ENCODE measurements around the gene GPX5.
"Not testable (repeated sequence)": the region's sequence is repeated elsewhere in the genome, so short reads cannot be mapped to it uniquely, and the experiment has no call there.

GPX5 gene

DNA sequence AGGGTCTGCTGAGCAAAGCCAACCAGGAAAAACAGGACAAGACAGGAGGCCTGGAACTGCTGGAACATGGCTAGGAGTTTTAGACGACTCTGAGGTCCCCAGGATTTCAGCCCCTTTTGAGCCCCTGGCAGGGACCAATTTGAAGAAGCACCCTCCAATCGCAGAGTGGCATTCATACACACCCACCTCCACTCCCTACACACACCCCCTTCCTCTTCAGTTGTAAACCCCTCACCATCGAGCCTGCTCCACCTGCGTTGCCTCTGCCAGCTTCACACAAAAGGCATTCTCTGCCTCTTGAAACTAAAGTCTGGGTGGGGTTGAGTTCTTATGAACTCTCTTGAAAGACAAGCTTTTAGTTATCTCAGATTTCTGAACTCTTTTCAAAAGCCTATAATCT lies 10.0 kb upstream of the GPX5 start, which contains the start of gene GPX6:
Gene GPX6 (minus strand): TSS at position 118 of the 400 bp plus-strand sequence. CDS start 50 bp downstream, at position 68.
- DNase-seq, result no peak

DNA sequence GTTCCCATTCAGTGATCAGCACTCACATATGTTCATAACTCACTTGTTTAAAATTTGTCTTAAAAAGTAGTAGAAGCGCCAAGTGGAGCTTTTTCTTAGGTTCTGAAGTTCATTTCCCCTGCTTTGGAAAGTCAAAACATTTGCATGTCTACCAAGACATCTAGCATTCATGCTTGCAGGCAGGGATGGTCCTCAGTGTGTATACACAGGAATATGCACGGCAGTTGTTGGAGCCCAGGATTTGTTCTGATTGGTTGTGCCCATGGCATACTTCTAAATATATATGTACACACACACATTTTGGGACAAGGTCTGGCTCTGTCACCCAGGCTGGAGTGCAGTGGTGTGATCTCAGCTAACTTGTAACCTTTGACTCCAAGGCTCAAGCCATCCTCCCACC lies 7.7 kb upstream of the GPX5 start:
- no peak for DNase-seq

DNA sequence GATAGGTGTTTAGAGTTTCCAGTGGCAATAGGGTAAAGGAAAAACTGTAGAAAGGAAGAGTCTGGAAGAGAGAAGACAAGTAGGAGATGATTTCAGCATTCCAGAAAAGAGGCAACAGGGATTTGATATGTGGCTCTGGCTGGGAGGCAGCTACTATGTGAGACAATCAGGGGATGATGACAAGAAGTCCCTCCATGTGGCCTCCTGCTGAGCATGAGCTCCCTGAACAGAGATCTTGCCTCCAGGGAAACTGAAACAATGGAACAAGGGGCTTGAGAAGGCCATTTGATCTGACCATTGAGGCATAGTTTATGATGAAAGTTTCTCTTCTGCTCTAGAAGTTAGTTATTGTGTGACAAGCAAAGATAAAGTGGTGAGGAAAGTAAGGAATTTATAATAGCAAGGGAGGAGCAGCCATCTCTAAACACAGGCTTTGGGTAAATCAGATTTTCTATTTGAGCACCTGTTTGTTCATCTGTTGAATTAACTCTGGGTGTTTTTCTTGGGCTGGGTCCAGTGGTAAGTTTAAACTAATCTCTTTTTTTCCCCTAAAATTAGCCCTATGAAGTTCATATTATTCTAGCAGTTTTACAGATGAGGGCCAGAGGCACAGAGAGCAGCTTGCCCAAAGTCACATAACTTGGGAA lies 3.0 kb upstream of the GPX5 start:
- no peak for DNase-seq

DNA sequence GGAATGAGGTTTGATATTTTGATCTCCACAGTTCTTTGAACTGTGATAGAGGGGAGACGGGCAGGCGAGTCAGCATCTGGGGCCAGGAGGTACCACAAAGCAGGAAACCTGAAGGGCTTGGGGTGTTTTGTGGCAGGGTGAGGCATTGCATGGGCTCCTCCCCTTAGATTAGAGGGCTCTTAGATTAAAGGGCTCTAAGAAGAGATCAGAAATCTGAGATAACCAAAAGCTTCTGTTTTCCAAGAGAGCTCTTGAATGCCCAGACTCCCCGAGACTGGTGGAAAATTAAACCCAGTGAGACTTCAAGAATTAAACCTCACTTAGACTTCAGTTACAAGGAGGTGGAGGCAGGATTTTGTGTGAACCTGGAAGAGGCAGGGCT lies 2.4 kb upstream of the GPX5 start:
- no peak for DNase-seq

DNA sequence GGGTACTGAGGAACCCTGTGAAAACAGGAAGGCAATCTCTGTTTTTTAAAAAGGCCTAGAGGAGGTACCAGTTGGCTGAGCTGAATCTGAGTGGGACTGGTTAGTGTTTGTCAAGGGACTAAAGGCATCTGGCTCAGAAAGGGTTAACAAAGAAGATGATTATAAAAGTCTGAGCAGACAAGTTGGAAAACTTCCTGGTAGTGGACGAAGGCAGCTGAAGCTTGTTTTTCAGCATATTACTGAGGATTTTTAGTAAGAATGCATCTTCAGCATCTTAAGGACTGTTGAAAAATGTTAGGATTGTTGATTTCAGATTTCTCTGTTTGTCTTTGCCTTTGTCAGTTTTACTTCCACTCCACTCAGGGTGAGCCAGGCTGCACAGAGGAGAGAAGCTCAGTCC lies 5.1 kb downstream of the GPX5 start:
- no peak for DNase-seq

DNA sequence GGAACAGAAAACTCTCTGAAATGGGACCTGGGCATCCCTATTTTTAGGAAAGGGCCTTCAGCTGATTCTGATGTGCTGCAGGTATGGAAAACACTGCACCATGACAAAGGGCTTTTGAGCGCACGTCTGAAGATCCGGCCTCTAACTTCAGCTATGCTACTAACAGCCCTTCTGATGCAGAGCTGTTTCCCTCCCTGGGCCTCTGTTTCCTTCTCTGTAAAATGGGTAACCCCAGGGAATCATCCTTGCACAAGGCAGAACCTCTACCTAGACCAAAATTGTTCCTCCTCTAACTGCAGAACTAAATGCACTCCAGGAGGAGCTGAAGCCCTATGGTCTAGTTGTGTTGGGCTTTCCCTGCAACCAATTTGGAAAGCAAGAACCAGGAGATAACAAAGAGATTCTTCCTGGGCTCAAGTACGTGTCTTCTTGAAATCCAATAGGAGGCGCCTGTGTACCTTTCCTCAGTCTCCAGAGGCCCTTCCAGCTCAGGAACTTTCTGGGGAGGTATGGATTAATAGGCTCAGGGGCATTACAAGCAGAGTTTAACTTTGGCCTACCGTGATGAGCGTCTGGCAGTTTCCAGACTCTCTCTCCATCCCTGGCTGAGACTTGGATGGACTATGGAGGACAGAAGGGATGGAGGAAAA lies 5.9 kb downstream of the GPX5 start:
- DNase-seq, result no peak

DNA sequence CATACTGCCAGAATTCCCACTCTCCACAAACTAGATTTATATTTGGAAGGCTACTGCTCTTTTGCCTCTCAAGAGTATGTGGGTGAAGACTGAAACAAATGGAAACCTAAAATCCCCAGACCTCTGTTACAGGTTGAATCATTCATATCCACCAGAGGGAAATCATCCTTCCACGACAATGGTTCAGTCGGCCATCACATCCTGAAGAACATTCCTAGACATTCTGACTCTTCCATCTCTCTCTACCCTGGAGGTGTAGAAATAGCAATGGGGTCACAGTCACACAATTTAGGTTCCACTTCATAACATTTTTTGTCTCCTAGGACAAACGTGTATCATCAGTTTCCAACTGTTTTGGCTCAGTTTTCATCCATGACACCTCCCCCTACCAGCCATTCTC lies 8.6 kb downstream of the GPX5 start:
- no peak for DNase-seq

DNA sequence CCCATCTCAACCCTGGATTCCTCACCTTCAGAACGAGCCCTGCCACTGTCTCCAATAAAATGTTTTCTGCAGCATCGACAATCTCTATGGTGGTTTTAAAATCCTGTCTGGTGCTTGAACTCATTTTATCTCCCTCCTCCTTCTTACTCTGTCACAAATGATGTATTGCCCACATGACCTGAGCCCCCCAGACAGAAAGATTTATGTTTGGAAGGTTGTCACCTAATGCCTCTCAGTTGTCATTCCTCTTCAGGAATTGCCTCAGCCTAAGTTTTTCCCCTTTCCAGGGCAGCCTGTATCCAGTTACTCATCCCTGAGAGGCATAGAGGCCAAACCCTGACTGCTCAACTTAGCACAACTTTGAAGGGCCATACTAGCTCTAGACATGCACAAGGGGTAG lies 9.2 kb downstream of the GPX5 start:
- DNase-seq, result no peak

DNA sequence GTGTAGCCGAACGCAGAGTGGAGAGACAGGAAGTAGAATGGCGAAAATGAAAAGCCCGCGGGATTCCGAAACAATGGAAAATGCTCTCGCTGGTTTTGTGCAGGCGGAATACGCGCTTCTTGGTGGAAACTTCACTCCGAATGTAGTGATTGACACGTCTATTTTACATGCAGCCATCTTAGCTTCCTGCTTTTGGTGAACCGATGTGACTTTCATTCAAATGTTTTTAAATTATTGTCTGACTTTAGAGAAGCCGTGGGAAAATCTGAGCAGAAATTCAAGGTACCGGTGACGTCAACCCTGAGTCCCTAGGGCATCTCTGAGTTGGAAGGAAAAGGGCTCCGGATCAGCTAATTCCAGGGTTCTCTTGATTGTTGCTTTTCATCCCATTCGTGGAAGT lies 11.4 kb downstream of the GPX5 start:
- DNase-seq, result peak; percentile 24

DNA sequence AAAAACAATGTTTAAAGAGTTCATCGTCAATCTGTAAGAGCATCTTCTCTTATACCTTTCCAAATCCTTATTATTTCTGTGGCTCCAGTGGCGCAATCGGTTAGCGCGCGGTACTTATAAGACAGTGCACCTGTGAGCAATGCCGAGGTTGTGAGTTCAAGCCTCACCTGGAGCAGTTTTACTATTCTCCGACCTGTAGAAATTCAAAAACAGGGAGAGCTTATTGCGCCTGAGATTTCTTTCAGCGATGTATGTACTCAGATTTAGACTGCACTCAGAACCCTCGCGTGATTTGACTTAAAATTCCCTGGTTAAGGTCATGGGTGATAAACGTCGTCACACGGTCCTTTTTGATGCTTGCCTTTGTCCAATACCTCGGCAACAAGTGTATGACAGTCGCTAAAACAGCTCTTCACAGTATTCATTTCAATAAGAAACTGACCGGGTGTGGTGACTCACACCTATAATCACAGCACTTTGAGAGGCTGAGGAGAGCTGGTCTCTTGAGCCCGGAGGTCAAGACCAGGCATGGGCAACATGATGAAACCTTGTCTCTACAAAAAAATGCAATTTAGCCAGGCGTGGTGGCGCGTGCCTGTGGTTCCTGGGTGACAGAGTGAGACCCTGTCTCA lies 11.9 kb downstream of the GPX5 start:
- DNase-seq, result no peak

DNA sequence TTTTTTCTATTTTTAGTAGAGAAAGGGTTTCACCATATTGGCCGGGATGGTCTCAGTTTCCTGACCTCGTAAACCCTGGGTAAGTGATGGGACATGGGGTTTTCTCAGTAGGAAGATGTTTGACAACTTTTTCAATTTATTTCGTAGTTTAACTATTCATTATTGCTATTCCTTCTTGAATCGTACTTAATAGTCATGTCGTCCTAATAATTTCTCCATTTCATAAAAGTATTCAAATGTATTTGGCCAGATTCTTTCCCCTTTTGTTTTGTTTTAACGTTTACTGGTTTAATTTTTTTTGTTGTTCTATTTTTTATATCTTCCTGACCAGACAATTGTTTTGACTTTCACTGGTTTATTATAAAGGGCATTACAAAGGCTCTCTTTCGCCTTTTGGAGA lies 16.3 kb downstream of the GPX5 start:
- DNase-seq, result no peak

DNA sequence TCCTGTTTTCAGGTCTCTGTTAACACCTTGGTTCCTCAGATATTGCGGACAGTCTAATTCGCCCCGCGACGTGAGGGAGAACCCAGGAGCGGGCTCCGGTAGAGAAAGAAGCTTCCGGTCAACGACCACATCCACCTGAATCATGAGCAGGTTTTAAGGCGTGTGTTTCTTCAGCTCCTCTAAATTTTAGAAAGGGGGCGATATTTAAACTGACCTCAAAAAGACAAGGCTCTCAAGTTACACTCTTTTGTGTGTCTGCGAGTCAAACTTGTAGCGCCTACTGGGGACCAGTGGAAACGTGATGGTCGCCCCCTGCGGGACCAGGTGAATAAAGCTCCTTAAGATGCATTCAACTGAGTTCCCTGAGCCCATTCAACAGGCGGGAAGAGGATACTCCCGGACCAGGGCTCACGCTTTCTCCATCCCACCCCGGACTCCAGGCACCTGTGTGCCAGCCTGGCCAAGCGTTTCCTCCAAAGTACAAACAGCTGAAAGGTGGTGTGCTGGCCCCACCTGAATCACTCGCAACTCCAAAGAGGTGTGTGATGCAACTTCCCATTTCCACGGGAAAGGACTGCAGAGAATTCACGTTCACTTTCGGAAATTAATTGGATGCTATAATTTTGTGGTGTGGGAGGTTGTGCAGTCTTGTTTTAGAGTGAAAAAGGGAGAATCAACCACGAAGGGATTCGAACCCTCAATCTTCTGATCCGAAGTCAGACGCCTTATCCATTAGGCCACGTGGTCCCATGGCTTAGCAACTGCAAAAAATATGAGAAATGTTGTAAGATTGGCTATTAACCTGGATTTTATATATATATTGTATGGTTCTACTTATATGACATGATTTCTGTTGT lies 17.0 kb downstream of the GPX5 start:
- peak; percentile 54 for DNase-seq

DNA sequence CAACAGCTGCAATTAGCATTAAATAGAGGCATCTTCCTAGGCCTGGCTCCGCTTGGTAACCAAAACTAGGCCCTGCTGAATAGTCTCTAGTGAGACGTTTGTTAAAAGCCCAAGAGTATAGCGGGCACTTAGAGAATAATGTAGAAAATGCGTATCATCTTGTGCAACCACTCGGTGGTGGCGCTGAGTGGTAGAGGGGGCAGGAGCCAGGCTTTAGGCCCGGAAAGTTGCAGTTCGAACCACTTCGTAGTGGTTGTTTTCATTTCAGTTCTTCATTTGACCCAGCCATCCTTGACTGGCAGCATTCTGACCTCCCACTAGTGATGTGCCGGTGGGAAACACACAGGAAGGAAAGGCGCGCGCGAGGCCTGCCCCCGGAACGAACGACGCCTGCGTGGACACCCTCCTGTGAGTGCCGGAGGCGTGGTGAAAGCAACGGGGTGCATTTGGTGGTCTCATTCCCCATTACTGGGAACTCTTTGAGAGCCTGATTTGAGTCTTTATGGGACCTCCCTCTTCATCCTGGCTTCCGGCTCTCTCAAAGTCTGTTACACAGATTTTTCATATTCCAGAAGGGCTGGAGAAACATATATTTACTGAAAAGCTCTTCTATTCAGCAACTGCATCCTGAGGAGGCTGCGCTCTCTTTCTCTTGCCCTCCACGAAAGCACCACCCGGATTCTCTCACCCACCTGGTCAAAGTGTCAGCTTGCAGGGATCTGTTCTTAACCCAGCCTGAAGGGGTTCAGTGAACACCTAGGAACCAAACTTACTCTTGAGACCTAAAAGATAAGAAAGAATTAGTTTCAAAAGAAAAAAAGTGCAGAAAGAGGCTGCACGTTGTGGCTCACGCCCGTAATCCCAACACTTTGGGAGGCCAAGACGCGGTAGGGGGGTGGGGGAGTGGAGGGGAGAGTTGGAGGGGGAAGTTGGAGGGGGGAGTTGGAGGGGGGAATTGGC lies 18.2 kb downstream of the GPX5 start:
- peak; percentile 69 for DNase-seq

DNA sequence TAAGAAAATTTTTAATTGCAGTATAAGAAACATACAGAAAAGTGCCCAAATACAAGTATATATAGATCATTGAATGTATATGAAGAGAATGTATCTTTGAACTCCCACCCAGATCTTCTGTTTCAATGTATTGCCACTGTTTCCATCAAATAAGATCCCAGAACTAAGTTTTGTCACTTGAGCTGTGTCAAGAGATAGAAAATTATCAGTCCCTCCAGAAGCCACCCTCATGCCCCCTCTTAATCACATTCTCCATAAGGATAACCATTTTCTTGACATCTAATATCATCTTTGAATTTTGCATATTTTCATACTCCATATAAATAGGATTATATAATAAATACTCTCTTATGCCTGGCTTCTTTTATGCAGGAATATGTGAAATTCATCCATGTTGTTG lies 20.3 kb downstream of the GPX5 start:
- no peak for DNase-seq

DNA sequence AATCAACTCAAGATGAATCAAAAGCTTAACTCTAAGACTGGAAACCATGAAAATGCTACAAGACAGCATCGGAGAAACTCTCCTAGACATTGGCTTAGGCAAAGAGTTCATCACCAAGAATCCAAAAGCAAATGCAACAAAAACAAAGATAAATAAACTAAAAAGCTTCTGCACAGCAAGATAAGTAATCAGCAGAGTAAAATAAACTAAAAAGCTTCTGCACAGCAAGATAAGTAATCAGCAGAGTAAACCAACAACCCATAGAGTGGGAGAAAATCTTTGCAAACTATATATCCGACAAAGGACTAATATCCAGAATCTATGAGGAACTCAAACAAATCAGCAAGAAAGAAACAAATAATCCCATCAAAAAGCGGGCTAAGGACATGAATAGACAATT lies 21.3 kb downstream of the GPX5 start:
- not testable (repeated sequence) for DNase-seq

DNA sequence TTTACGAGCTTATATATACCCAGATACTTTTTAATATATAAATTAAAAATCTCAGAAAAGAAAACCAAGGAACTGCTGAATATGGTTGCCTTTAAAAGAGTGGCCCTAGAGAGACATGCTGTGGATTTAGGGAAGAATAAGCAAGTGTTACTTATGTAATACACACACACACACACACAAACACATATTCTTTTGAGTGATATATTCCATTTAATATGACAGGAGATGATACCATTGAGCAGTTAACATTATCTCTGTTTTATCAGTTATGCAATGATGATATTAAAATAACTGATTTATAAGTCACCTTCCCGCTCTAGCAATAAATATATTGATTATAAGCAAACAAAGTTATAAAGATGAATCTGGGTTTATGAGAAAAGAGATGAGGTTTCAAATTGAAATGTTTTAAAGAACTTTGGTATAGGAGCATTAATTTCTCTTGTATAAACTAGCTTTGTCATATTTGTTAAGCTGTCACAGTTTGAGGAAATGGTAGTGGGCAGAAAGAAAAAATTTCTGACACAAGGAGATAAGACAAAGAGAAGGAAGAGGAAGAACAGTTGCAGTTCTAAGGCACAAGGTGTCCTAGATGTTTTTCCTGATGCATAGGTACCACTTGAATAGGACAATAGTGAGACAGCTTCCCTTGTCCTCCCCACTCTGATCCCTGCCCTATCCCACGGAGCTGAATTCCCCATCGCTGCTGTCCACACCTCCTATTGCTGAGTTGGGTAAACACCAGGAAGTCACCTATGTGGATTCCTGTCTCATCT lies 26.4 kb downstream of the GPX5 start:
- DNase-seq, result no peak

DNA sequence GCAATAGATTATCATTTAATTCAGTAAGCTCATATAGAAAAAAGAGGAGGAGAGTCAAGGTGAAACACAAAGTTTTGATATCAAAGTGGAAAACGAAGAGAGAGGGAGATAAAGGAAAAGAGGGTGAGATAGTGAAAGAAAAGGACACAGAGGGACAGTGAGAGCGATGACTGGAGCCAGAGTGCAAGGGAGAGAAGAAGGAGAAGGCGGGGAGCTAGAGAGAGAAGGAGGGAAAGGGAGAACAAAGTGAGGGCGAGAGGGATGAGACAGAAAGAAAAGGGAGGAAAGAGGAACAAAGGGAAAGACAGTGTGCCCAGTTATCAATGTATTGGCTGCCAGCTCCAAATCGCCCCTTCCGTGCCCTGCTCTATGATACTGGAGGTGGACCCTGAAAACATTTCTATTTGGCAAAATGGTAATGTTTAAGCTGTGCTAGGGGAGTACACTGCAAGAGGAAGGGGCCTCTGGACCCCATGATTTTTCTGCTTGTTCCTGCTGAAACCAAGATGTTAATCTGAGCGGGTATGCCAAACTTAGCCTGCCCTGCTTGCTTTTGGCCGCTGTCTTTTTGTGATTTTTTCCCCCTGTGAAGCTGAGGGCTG lies 27.8 kb downstream of the GPX5 start:
- no peak for DNase-seq

DNA sequence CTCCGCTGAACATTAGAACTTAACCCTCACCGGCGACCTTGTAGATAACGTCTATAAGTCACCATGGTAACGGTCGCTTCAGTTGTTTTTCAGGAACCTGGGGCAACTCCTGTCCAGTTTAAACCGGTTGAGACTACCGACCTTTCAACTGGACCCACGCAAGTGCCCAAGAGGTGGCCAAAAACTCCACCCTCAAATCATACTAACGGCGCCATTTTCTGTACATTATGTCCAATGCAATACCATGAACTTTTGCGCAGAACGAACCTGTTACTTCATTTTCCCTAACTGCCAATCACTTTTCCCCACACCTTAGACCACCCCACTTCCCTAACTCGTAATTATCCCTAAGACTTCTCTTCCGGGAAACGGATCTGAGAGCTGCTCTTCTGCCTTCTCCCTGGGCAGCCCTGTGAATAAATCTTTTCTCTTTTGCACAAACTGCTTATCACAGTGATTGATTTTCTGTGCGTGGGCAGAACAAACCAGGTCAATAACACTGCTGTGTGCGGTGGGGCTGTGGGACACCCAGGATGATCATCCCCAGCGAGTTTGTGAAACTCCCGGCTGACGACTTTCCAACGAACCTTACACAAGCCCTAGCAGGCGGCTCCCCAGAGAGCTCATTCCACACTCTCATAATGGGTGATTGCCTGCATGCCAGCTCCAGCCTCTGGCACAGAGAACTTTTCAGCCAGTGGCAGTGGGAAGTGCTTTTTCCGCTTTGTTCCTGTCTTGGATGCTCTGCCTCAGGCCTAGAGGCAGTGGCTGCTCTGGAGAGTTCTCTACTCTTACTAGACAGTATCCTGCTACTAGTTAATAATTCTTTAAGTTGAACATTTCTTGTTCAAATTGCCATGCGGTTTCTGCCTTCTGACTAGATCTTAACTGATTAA lies 28.6 kb downstream of the GPX5 start:
- DNase-seq, result no peak

DNA sequence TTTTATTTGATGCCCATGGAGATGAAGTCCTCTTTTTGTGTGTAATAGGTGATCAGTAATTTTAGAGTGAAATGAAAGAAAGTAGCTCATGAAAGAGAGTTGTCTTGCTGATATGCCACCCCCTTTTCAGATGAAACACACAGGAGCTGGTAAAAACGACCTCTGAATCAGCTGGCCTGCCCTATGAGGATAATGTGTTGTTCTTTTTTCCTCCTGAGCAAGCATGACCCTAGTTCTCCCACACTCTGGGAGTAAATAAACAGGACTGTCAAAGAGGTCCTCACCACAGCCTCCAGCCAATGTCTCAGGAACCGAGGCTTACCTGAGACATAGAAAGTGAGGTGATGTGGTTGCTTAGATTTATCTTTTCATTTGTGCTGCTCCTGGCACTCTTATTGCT lies 29.5 kb downstream of the GPX5 start:
- no peak for DNase-seq

DNA sequence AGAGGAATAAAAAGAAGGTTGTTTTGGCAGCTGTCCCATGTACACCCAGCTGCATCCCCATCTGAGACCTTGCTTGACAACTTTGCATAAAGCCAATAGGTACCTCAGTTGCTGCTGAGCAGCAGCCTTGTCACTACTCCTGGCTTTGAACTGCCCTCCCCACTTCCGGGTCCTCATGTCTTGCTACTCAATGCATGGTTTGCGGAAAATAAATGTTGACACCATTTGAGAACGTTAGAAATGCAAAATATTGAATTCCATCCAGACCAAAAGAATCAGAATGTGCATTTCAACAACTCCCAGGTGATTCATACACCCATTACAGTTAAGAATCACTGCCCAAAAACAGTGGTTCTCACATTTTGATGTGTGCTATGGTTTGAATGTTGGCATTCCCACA lies 32.9 kb downstream of the GPX5 start:
- DNase-seq, result no peak

All from right hindlimb (tissue), 1 donor.